Chondrocyte (in vitro differentiated cells): ENCODE measurements around the gene CD82. TPM values are rescaled to one million over a fixed set of nuclear protein-coding genes. Genes with fewer than 3 reads are reported as not detected.

ENCODE experiments used
- DNase-seq: peaks from one replicate; pipeline ENCODE4 v3.0.0; 2021; ENCODE audit warnings: mixed read lengths, low spot score
- H3K27ac Mint-ChIP-seq: one replicate; pipeline ENCODE4 v1.8.0; 2021; ENCODE audit warnings: mild to moderate bottlenecking, moderate library complexity, mixed read lengths; ENCODE audit not compliant: unreplicated experiment
- H3K27me3 Mint-ChIP-seq: 2 replicates; pipeline ENCODE4 v1.8.0; 2021; ENCODE audit warnings: low read depth, mixed read lengths
- H3K36me3 Mint-ChIP-seq: 2 replicates; pipeline ENCODE4 v1.8.0; 2021; ENCODE audit warnings: low read depth, mixed read lengths
- H3K4me1 Mint-ChIP-seq: 2 replicates; pipeline ENCODE4 v1.8.0; 2021; ENCODE audit warnings: low read depth, mild to moderate bottlenecking, mixed read lengths
- H3K4me3 Mint-ChIP-seq: one replicate; pipeline ENCODE4 v1.8.0; 2021; ENCODE audit warnings: mild to moderate bottlenecking, moderate library complexity, mixed read lengths; ENCODE audit not compliant: unreplicated experiment
- H3K9me3 Mint-ChIP-seq: 2 replicates; pipeline ENCODE4 v1.8.0; 2021; ENCODE audit warnings: low read depth, mixed read lengths
- CTCF ChIP-seq: fragments of 200-600 bp; sonication (generic); IDR thresholded peaks from 2 replicates; pipeline ENCODE4 v1.5.0; 2021; ENCODE audit warnings: antibody characterized with exemption, mild to moderate bottlenecking, moderate library complexity
- total RNA-seq: library from RNA; stranded (reverse); gene quantifications from 3 replicates; pipeline ENCODE4 v1.2.1, GENCODE V29; 2021

CD82 gene
- total RNA-seq, 1 donor from 2014 or later: 14.4 TPM

- Mint-ChIP-seq H3K27ac (no peak overlapping the region), H3K27me3 (peaks cover 8% of the 10 kb centered on the region), H3K4me1 (peaks cover 18% of the 10 kb centered on the region)
Measured at GRCh38 chr11:44519989-44520737, 45.3 kb upstream of the CD82 start.

GRCh38 chr11:44521148-44521547 is 44.3 kb upstream of the CD82 start:
- Mint-ChIP-seq H3K27ac (no peak overlapping the region), H3K9me3 (no peaks in the 10 kb centered on the region), H3K36me3 (no peaks in the 10 kb centered on the region), H3K4me3 (no peak overlapping the region), H3K4me1 (peaks cover 11% of the 10 kb centered on the region), H3K27me3 (peaks cover 8% of the 10 kb centered on the region)
- no peak for TF ChIP-seq CTCF
- DNase-seq: no peak

More at GRCh38 chr11:44519989-44520737, 45.3 kb upstream of the CD82 start:
- no peaks in the 10 kb centered on the region for H3K36me3 Mint-ChIP-seq
- no peaks in the 10 kb centered on the region for H3K9me3 Mint-ChIP-seq
- DNase-seq: no peak
- TF ChIP-seq CTCF: no peak
- H3K4me3 Mint-ChIP-seq: no peak overlapping the region

GRCh38 chr11:44522294-44522693 is 43.2 kb upstream of the CD82 start:
- Mint-ChIP-seq H3K27me3 (peaks cover 8% of the 10 kb centered on the region), H3K36me3 (no peaks in the 10 kb centered on the region), H3K9me3 (no peaks in the 10 kb centered on the region), H3K4me3 (no peak overlapping the region), H3K27ac (no peak overlapping the region), H3K4me1 (peaks cover 11% of the 10 kb centered on the region)
- no peak for TF ChIP-seq CTCF
- no peak for DNase-seq

- no peak overlapping the region for H3K27ac Mint-ChIP-seq
- H3K9me3 Mint-ChIP-seq: no peaks in the 10 kb centered on the region
- TF ChIP-seq CTCF: no peak
Measured at GRCh38 chr11:44524346-44524745, 41.1 kb upstream of the CD82 start.

GRCh38 chr11:44524751-44525201 is 40.7 kb upstream of the CD82 start:
- Mint-ChIP-seq H3K36me3 (no peaks in the 10 kb centered on the region), H3K27ac (no peak overlapping the region), H3K4me1 (peaks cover 9% of the 10 kb centered on the region), H3K4me3 (no peak overlapping the region), H3K27me3 (peaks cover 5% of the 10 kb centered on the region), H3K9me3 (no peaks in the 10 kb centered on the region)
- no peak for DNase-seq
- TF ChIP-seq CTCF: no peak

More at GRCh38 chr11:44524346-44524745, 41.1 kb upstream of the CD82 start:
- DNase-seq: no peak
- no peak overlapping the region for H3K4me3 Mint-ChIP-seq
- peaks cover 5% of the 10 kb centered on the region for H3K27me3 Mint-ChIP-seq
- peaks cover 11% of the 10 kb centered on the region for H3K4me1 Mint-ChIP-seq
- no peaks in the 10 kb centered on the region for H3K36me3 Mint-ChIP-seq
